Body of pancreas (tissue), 4 donors: Measurements from ENCODE around the gene SHC1. TPM values are rescaled to one million over a fixed set of nuclear protein-coding genes. Genes with fewer than 3 reads are reported as not detected.

Experiments
- ATAC-seq: fragments of 150-250 bp; one replicate; pipeline ENCODE4 v1.9.1; 2016
- DNase-seq, 4 donors: peaks; one replicate each; pipeline ENCODE4 v3.0.0-alpha.2; 2019
- H3K27ac ChIP-seq, 4 donors: fragments of 200-600 bp; sonication (generic); 1 replicate in 3 of 4; 2 replicates in 1 of 4; pipeline versions ENCODE4 v1.5.1 to v1.6.1; 2016 to 2019; ENCODE audit warnings: mild to moderate bottlenecking in 1 of 4, mixed read lengths in 1 of 4, moderate library complexity in 1 of 4
- H3K27me3 ChIP-seq, 2 donors: fragments of 200-600 bp; sonication (generic); one replicate each; pipeline ENCODE4 v1.6.0; 2016; ENCODE audit warnings: mild to moderate bottlenecking in 1 of 2
- H3K36me3 ChIP-seq, 2 donors: fragments of 200-600 bp; sonication (generic); replicated peaks in 1 of 2; 2 replicates each; pipeline ENCODE4 v1.5.1; 2016; ENCODE audit warnings: low read depth in 2 of 2; ENCODE audit not compliant: insufficient read depth in 1 of 2
- H3K4me1 ChIP-seq: fragments of 200-600 bp; sonication (generic); one replicate; pipeline ENCODE4 v1.6.0; 2016
- H3K4me3 ChIP-seq, 2 donors: fragments of 200-600 bp; sonication (generic); 1 replicate in 1 of 2; 2 replicates in 1 of 2; pipeline ENCODE4 v1.5.1; 2016 to 2019
- H3K9me3 ChIP-seq, 3 donors: fragments of 200-600 bp; sonication (generic); 1 replicate in 2 of 3; 2 replicates in 1 of 3; pipeline ENCODE4 v1.5.1; 2016
- CTCF ChIP-seq, 7 experiments: fragments of 450-650 bp in 4 of 7; fragments of 200-600 bp in 3 of 7; sonication (generic) in 3 of 7; IDR thresholded peaks; one replicate each; pipeline ENCODE4 v1.5.1; 2016 to 2019; ENCODE audit warnings: antibody characterized with exemption in 7 of 7
- POLR2A ChIP-seq, 3 donors: fragments of 450-650 bp; IDR thresholded peaks; one replicate each; pipeline ENCODE4 v1.6.1; 2016; ENCODE audit warnings: antibody characterized with exemption in 3 of 3, mild to moderate bottlenecking in 2 of 3
- WGBS, 2 donors: methylation state at CpG; one replicate each; pipeline ENCODE4 v1.1.5; 2017; 5-methylcytosine and 5-hydroxymethylcytosine counted together
- intact Hi-C: fragments of 100-400 bp; cut with DNase I; formaldehyde crosslinking; loops from one replicate; pipeline ENCODE4 v1.15.1; 2023
- total RNA-seq, 2 donors: library from RNA; depleted of rRNA; stranded (reverse); fragments of >200 nt; gene quantifications; one replicate each; pipeline ENCODE4 v1.1.0, GENCODE V29; 2016

Gene SHC1
- total RNA-seq, 2 donors from 2014 or later = 38.1 to 45.5 TPM

- H3K4me3 ChIP-seq = no peak overlapping the region
- H3K9me3 ChIP-seq = no peaks in the 10 kb centered on the region
- H3K4me1 ChIP-seq = peaks cover 15% of the 10 kb centered on the region
- intact Hi-C loops = no loop called here
- no peak overlapping the region for H3K27ac ChIP-seq
- TF ChIP-seq CTCF (IDR thresholded peaks at IDR 0.05) (no peak), POLR2A (IDR thresholded peaks at IDR 0.05) (no peak)
- ATAC-seq (no peak), DNase-seq (no peak)
- WGBS, 2 donors = 92 to 96% methylated on average over 5 of the region's 5 CpGs
- no peaks in the 10 kb centered on the region for H3K36me3 ChIP-seq
- no peaks in the 10 kb centered on the region for H3K27me3 ChIP-seq
Observed at GRCh38 chr1:154934358-154934948, 36.1 kb downstream of the SHC1 start.

- no peak overlapping the region for H3K4me3 ChIP-seq
- WGBS, 2 donors = 83 to 87% methylated on average over 10 to 11 of the region's 11 CpGs
- TF ChIP-seq POLR2A (IDR thresholded peaks at IDR 0.05) = no peak
- TF ChIP-seq CTCF (IDR thresholded peaks at IDR 0.05) = no peak
- no peaks in the 10 kb centered on the region for H3K27me3 ChIP-seq
- H3K4me1 ChIP-seq = peaks cover 7% of the 10 kb centered on the region
- H3K9me3 ChIP-seq = no peaks in the 10 kb centered on the region
- ATAC-seq (no peak), DNase-seq (peak in 3 of 4 donors; percentile 43 to 87 (median 68))
- intact Hi-C loops = no loop called here
- peak overlapping the region in 1 of 4 donors; percentile 40 for H3K27ac ChIP-seq
- H3K36me3 ChIP-seq = peaks cover 0 to 2% of the 10 kb centered on the region in 2 donors
Observed at GRCh38 chr1:154931940-154932487, 38.5 kb downstream of the SHC1 start.

- H3K27ac ChIP-seq = no peak overlapping the region
- intact Hi-C loops = no loop called here
- H3K9me3 ChIP-seq = no peaks in the 10 kb centered on the region
- no peaks in the 10 kb centered on the region for H3K27me3 ChIP-seq
- H3K4me3 ChIP-seq = no peak overlapping the region
- H3K36me3 ChIP-seq = peaks cover 0 to 9% of the 10 kb centered on the region in 2 donors
- WGBS, 2 donors = 83 to 95% methylated on average over 3 to 13 of the region's 13 CpGs
- no peaks in the 10 kb centered on the region for H3K4me1 ChIP-seq
- no peak for DNase-seq
- no peak for TF ChIP-seq POLR2A (IDR thresholded peaks at IDR 0.05)
- TF ChIP-seq CTCF (IDR thresholded peaks at IDR 0.05) = no peak
- ATAC-seq = no peak
Observed at GRCh38 chr1:154926201-154926600, 44.3 kb downstream of the SHC1 start.

- peaks cover 0 to 9% of the 10 kb centered on the region in 2 donors for H3K36me3 ChIP-seq
- no peak overlapping the region for H3K4me3 ChIP-seq
- H3K27ac ChIP-seq = no peak overlapping the region
- intact Hi-C loops = no loop called here
- H3K27me3 ChIP-seq = no peaks in the 10 kb centered on the region
- DNase-seq = no peak
- no peak for ATAC-seq
- no peak for TF ChIP-seq POLR2A (IDR thresholded peaks at IDR 0.05)
- TF ChIP-seq CTCF (IDR thresholded peaks at IDR 0.05) = no peak
- 85 to 90% methylated on average over 3 of the region's 3 CpGs for WGBS, 2 donors
- no peaks in the 10 kb centered on the region for H3K9me3 ChIP-seq
- H3K4me1 ChIP-seq = no peaks in the 10 kb centered on the region
Observed at GRCh38 chr1:154925335-154926170, 45.0 kb downstream of the SHC1 start.
